Lower leg skin (tissue), 3 donors: ENCODE measurements around the gene WDFY4.

Experiments used
- POLR2A ChIP-seq, 2 donors: fragments of 450-650 bp; IDR thresholded peaks; one replicate each; pipeline ENCODE4 v1.6.1; 2016 to 2017; ENCODE audit warnings: antibody characterized with exemption in 2 of 2, mild to moderate bottlenecking in 1 of 2, moderate library complexity in 1 of 2
- TF ChIP-seq, protein P1 (sequence below), 3 donors: fragments of 450-650 bp; IDR thresholded peaks; one replicate each; pipeline ENCODE4 v1.5.1; 2016; ENCODE audit warnings: antibody characterized with exemption in 3 of 3, mild to moderate bottlenecking in 3 of 3, moderate library complexity in 2 of 3

DNA sequence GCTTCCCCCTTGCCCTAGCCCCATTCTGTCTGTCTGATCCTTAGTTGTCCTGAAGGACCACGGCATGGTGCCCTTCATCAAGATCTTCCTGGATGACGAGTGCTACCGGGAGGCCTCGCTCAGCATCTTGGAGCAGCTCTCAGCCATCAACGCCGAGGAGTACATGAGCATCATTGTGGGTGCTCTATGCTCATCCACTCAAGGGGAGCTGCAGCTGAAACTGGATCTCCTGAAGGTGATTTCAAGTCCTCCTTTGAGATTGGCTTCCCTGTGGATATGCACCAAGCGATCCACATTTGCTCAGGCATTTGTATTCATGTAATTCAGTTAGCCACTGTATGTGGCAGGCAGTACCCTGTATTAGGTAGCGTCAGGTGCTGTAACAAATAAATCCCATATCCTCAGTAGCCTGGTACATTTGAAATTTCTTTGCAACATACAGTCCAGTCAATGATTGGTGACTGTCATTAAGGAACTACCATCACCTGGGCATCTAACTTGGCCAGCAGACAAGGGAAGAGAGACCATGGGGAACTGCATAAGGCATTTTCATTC, 51.2 kb downstream of the WDFY4 start:
- TF ChIP-seq, protein P1, sequence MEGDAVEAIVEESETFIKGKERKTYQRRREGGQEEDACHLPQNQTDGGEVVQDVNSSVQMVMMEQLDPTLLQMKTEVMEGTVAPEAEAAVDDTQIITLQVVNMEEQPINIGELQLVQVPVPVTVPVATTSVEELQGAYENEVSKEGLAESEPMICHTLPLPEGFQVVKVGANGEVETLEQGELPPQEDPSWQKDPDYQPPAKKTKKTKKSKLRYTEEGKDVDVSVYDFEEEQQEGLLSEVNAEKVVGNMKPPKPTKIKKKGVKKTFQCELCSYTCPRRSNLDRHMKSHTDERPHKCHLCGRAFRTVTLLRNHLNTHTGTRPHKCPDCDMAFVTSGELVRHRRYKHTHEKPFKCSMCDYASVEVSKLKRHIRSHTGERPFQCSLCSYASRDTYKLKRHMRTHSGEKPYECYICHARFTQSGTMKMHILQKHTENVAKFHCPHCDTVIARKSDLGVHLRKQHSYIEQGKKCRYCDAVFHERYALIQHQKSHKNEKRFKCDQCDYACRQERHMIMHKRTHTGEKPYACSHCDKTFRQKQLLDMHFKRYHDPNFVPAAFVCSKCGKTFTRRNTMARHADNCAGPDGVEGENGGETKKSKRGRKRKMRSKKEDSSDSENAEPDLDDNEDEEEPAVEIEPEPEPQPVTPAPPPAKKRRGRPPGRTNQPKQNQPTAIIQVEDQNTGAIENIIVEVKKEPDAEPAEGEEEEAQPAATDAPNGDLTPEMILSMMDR (IDR thresholded peaks at IDR 0.05): no peak
- no peak for TF ChIP-seq POLR2A (IDR thresholded peaks at IDR 0.05)
